Common myeloid progenitor, CD34-positive (primary cell): ENCODE measurements around the gene ZNF79.
A peak's percentile ranks its signal among the peaks of the same experiment; 100 is the strongest.

ENCODE experiments used
- CTCF ChIA-PET: fragments of 350-600 bp; sonication (Branson Sonifier 250); formaldehyde crosslinking; loops from one replicate; lab custom pipeline; 2021; ENCODE audit warnings: antibody characterized with exemption; lab: Charles Lee
- POLR2A ChIA-PET: fragments of 350-600 bp; sonication (Branson Sonifier 250); formaldehyde crosslinking; loops from one replicate; lab custom pipeline; 2021; ENCODE audit warnings: antibody characterized with exemption; lab: Charles Lee
- DNase-seq, 3 donors: peaks; one replicate each; pipeline versions ENCODE4 v3.0.0 to v3.0.0-alpha.2; 2013
- H3K27ac ChIP-seq, 2 experiments: 1 replicate in 1 of 2; 2 replicates in 1 of 2; pipeline ENCODE4 v1.7.0; 2013; ENCODE audit warnings: inconsistent platforms in 2 of 2, low read length in 2 of 2, mild to moderate bottlenecking in 2 of 2, low read depth in 1 of 2, moderate library complexity in 1 of 2; ENCODE audit not compliant: severe bottlenecking in 2 of 2, insufficient read depth in 1 of 2, poor library complexity in 1 of 2
- H3K27me3 ChIP-seq, 5 experiments: replicated peaks in 2 of 5; 1 replicate in 3 of 5; 2 replicates in 2 of 5; pipeline versions ENCODE4 v1.6.1 to v1.7.0; 2013; ENCODE audit warnings: low read length in 4 of 5, mild to moderate bottlenecking in 2 of 5, moderate library complexity in 2 of 5, inconsistent platforms in 1 of 5; ENCODE audit not compliant: insufficient read depth in 5 of 5, control insufficient read depth in 4 of 5
- H3K36me3 ChIP-seq, 4 experiments: 1 replicate in 2 of 4; 2 replicates in 2 of 4; pipeline versions ENCODE4 v1.6.1 to v1.7.0; 2013; ENCODE audit warnings: low read length in 3 of 4, control low read depth in 1 of 4, mild to moderate bottlenecking in 1 of 4; ENCODE audit not compliant: control insufficient read depth in 4 of 4, insufficient read depth in 4 of 4
- H3K4me1 ChIP-seq, 4 experiments: 1 replicate in 3 of 4; 2 replicates in 1 of 4; pipeline versions ENCODE4 v1.6.1 to v1.7.1; 2013; ENCODE audit warnings: low read length in 3 of 4, mild to moderate bottlenecking in 3 of 4, control low read depth in 1 of 4, inconsistent platforms in 1 of 4, moderate library complexity in 1 of 4; ENCODE audit not compliant: control insufficient read depth in 4 of 4, insufficient read depth in 4 of 4; ENCODE audit errors: control extremely low read depth in 1 of 4
- H3K4me3 ChIP-seq, 7 experiments: 1 replicate in 4 of 7; 2 replicates in 3 of 7; pipeline versions ENCODE4 v1.5.1 to v1.7.0; 2013; ENCODE audit warnings: mild to moderate bottlenecking in 7 of 7, low read length in 6 of 7, moderate library complexity in 6 of 7, inconsistent platforms in 2 of 7, low read depth in 2 of 7, control low read depth in 1 of 7; ENCODE audit not compliant: insufficient read depth in 4 of 7, control insufficient read depth in 1 of 7; ENCODE audit errors: extremely low read depth in 1 of 7
- H3K9me3 ChIP-seq, 5 experiments: 1 replicate in 4 of 5; 2 replicates in 1 of 5; pipeline versions ENCODE4 v1.6.1 to v1.7.1; 2013; ENCODE audit warnings: low read length in 4 of 5, mild to moderate bottlenecking in 2 of 5, inconsistent platforms in 1 of 5, low read depth in 1 of 5, moderate library complexity in 1 of 5; ENCODE audit not compliant: control insufficient read depth in 4 of 5, insufficient read depth in 2 of 5; ENCODE audit errors: control extremely low read depth in 1 of 5
- whole genome bisulfite sequencing: methylation state at CpG from one replicate; pipeline ENCODE4 v1.1.5; 2013; ENCODE audit not compliant: insufficient coverage; 5-methylcytosine and 5-hydroxymethylcytosine counted together

The ZNF79 gene

GRCh38 chr9:127450830-127451607 is 26.8 kb downstream of the ZNF79 start, which contains the start of the genes LRSAM1 and RPL12:
Gene LRSAM1, plus strand, starts transcription at chr9:127451510. Its CDS starts 3,018 bp downstream, at chr9:127454528.
Gene RPL12, minus strand, starts transcription at chr9:127451406. Its CDS starts 89 bp downstream, at chr9:127451317.
- peak; percentile 95 to 98 (median 96) for DNase-seq
- Histone ChIP-seq H3K36me3 (peaks cover 4 to 60% (median 34%) of the 10 kb centered on the region in 4 experiments), H3K4me3 (peak within 1 kb of the TSS; percentile 85 to 99 (median 92)), H3K27ac (peak within 1 kb of the TSS; percentile 84 to 92), H3K4me1 (peaks cover 13 to 57% (median 40%) of the 10 kb centered on the region in 4 experiments), H3K27me3 (no peaks in the 10 kb centered on the region), H3K9me3 (no peaks in the 10 kb centered on the region)
- under 1% methylated on average over 60 of the region's 71 CpGs for WGBS
- POLR2A ChIA-PET: interaction anchor here (0.5 to 3.0 kb wide), 10 partner anchors 11 to 293 kb away, joined by 3 to 14 read pairs (median 4); partner anchors contain the start of genes SLC2A8 and ZNF79
- CTCF ChIA-PET: interaction anchor here (1.4 kb wide), 1 partner anchor 29 kb away, joined by 3 read pairs; no protein-coding TSS in a partner anchor

DNA sequence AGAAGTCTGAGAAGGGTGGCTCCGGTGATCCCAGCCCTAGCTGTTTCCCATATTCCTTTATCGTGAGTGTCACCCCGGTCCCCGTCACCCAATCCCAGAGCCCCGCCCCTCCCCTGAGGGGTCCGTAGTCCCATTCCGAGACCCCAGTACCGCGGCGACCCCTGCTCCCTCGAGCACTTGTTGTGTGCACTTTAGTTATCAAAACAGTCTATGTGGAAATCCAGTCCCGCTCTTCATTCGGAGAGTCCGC is 27.4 kb downstream of the ZNF79 start:
- POLR2A ChIA-PET: interaction anchor here (0.6 to 3.0 kb wide), 5 partner anchors 14 to 246 kb away, joined by 4 to 14 read pairs (median 5); partner anchors contain the start of gene ZNF79
- Histone ChIP-seq H3K4me1 (peaks cover 13 to 58% (median 42%) of the 10 kb centered on the region in 4 experiments), H3K27me3 (no peaks in the 10 kb centered on the region), H3K36me3 (peaks cover 4 to 54% (median 29%) of the 10 kb centered on the region in 4 experiments), H3K4me3 (peak overlapping the region; percentile 85 to 99 (median 92)), H3K9me3 (no peaks in the 10 kb centered on the region), H3K27ac (peak overlapping the region; percentile 84 to 92)
- whole genome bisulfite sequencing: 0% methylated on average over 12 of the region's 14 CpGs
- peak in 1 of 3 donors; percentile 43 for DNase-seq
- CTCF ChIA-PET: interaction anchor here (1.4 kb wide), 1 partner anchor 29 kb away, joined by 3 read pairs; no protein-coding TSS in a partner anchor

DNA sequence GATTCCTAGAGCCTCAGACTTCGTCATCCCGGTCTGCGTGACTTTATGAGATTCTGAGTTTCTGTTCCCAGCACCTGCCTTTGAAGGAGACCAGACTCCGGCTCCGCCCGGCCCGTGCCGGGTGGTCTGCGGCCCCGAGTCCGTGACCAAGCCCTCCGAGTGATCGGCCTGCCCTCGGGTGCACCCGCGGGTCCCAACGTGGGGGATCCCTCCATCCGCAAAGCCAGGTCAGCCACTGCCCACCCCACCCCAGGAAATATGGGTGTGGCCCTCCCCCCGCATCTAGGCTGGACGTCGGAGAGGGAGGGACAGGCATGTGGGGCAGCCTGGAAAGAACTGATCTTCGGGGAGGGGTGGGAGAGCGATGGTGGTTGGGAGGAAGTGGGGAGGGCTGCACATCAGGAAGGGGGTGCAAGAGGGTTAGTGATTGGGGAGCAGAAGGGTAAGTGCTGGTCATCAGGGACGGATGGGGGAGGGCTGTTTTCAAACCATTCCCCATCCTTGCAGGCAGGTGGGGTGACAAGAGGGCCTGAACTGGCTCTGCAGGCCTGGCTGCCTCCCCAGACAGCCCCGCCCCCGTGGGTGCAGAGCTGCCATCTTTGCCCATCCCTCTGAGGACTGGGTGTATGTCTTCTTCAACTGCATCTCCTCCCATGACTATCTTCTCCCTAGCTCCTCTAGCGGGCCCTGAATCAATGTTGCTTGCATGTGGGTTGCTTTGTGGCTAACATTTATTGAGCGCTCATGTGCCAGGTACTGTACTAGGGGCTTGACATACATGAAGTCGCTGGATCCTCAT is 27.9 kb downstream of the ZNF79 start:
- Histone ChIP-seq H3K4me1 (peaks cover 13 to 58% (median 42%) of the 10 kb centered on the region in 4 experiments), H3K9me3 (no peaks in the 10 kb centered on the region), H3K27ac (peak overlapping the region; percentile 84 to 92), H3K4me3 (peak overlapping the region; percentile 85 to 99 (median 92)), H3K36me3 (peaks cover 4 to 54% (median 26%) of the 10 kb centered on the region in 4 experiments), H3K27me3 (no peaks in the 10 kb centered on the region)
- 17% methylated on average over 20 of the region's 29 CpGs for WGBS
- CTCF ChIA-PET: no interaction called here
- peak in 2 of 3 donors; percentile 54 to 59 for DNase-seq
- POLR2A ChIA-PET: interaction anchor here (0.6 to 3.0 kb wide), 4 partner anchors 15 to 207 kb away, joined by 4 to 14 read pairs (median 5); partner anchors contain the start of gene ZNF79

DNA sequence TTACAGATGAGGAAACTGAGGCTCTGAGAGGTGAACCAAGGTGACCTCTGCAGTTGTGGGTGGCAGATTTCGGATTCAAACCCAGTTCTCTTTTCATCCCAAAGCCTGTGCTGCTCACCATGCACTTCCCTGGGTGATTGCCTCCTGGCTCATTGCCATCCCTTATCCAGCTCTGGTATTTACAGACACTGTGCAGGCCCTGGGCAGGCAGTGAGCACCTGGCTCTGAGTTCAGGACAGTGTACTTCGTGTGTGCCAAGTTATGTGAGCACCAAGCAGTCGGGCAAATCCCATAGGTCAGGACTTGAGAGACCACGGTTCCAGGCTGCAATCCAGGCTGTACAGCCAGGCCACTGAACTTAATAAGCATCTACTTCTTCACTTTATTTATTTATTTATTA is 28.5 kb downstream of the ZNF79 start:
- 86% methylated on average over 1 of the region's 4 CpGs for WGBS
- H3K4me3 ChIP-seq: peak overlapping the region in 5 of 7 experiments; percentile 87 to 99 (median 95)
- peaks cover 13 to 58% (median 42%) of the 10 kb centered on the region in 4 experiments for H3K4me1 ChIP-seq
- no peaks in the 10 kb centered on the region for H3K27me3 ChIP-seq
- no peak for DNase-seq
- POLR2A ChIA-PET: no interaction called here
- no peak overlapping the region for H3K27ac ChIP-seq
- CTCF ChIA-PET: no interaction called here
- H3K9me3 ChIP-seq: no peaks in the 10 kb centered on the region
- H3K36me3 ChIP-seq: peaks cover 4 to 54% (median 23%) of the 10 kb centered on the region in 4 experiments

DNA sequence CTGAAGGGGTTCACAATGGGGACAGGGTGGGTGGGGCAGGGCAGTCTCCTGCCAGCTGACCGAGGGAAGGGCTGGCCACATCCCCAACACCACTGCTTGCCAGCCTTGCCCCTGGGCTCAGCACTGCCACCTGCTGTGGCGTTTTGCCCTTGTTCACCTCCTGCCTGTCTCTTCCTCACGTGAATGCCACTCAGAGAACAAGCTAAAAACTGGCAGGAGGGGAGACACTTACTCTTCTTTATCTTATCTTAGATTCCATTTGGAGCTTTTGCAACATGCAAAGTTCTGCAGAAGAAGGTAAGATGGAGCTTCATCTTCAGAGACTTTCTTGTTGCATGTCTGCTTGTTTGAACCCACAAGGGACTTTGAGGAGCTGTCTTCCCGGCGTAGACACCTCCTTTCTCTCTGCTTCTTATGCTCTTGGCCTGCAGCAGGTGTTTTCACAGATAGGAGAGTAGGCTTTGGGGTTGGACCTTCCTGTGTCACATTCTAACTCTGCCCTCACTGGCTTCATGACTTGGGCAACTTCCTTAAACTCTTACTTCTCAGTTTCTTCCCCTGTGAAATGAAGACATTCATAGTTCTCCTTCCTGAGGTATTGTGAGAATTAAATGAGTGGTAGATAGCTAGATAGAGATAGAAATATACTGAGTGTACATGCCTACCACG is 31.3 kb downstream of the ZNF79 start:
- peak overlapping the region in 3 of 7 experiments; percentile 2 to 37 (median 34) for H3K4me3 ChIP-seq
- no peaks in the 10 kb centered on the region for H3K27me3 ChIP-seq
- peak; percentile 72 to 92 (median 87) for DNase-seq
- no peaks in the 10 kb centered on the region for H3K9me3 ChIP-seq
- 25% methylated on average over 4 of the region's 6 CpGs for WGBS
- POLR2A ChIA-PET: interaction anchor here (0.6 kb wide), 1 partner anchor 12 kb away, joined by 3 read pairs; no protein-coding TSS in a partner anchor
- peaks cover 0 to 34% (median 24%) of the 10 kb centered on the region in 4 experiments for H3K4me1 ChIP-seq
- H3K36me3 ChIP-seq: peaks cover 0 to 35% (median 16%) of the 10 kb centered on the region in 4 experiments
- H3K27ac ChIP-seq: peak overlapping the region in 1 of 2 experiments; percentile 41
- CTCF ChIA-PET: interaction anchor here (0.6 to 1.6 kb wide), 14 partner anchors 9 to 256 kb away, joined by 3 to 5 read pairs (median 3); no protein-coding TSS in a partner anchor

- no peaks in the 10 kb centered on the region for H3K9me3 ChIP-seq
- H3K4me1 ChIP-seq: peaks cover 0 to 24% (median 16%) of the 10 kb centered on the region in 4 experiments
- no peak overlapping the region for H3K27ac ChIP-seq
- ChIA-PET POLR2A (interaction anchor here (0.9 kb wide), 1 partner anchor 9 kb away, joined by 10 read pairs; no protein-coding TSS in a partner anchor), CTCF (no interaction called here)
- no peak overlapping the region for H3K4me3 ChIP-seq
- DNase-seq: no peak
- no peaks in the 10 kb centered on the region for H3K27me3 ChIP-seq
- 98% methylated on average over 16 of the region's 17 CpGs for WGBS
- peaks cover 4 to 48% (median 29%) of the 10 kb centered on the region in 4 experiments for H3K36me3 ChIP-seq
These were observed 33.2 kb downstream of the ZNF79 start for GRCh38 chr9:127457191-127457878.
